Stimulated activated CD4-positive, alpha-beta T cell treated with anti-CD3 and anti-CD28 coated beads, Interleukin-1b, Interleukin-23, amount 100 ng/mL, for 24 hours (primary cell): ENCODE results near the gene GSKIP.

Source experiments
- DNase-seq, 4 experiments: peaks; one replicate each; pipeline ENCODE4 v3.0.0-alpha.2; 2020; ENCODE audit warnings: low read depth in 4 of 4, low spot score in 1 of 4

GSKIP gene

GRCh38 chr14:96416292-96416691 is 53.0 kb downstream of the GSKIP start:
- no peak for DNase-seq

- DNase-seq = no peak
Measured at GRCh38 chr14:96417254-96417653, 53.9 kb downstream of the GSKIP start.

- DNase-seq = no peak
Measured at GRCh38 chr14:96418075-96418474, 54.7 kb downstream of the GSKIP start.

GRCh38 chr14:96421236-96421635 is 57.9 kb downstream of the GSKIP start:
- DNase-seq = no peak

GRCh38 chr14:96422992-96423391 is 59.7 kb downstream of the GSKIP start:
- DNase-seq = no peak

GRCh38 chr14:96423446-96424108 is 60.3 kb downstream of the GSKIP start:
- DNase-seq = no peak

- DNase-seq = peak in 2 of 4 experiments; percentile 6 to 7
Measured at GRCh38 chr14:96424109-96424989, 61.0 kb downstream of the GSKIP start.

- no peak for DNase-seq
Measured at GRCh38 chr14:96434040-96434439, 70.7 kb downstream of the GSKIP start.
